ENCODE results near the gene VIL1. TPM values are rescaled to one million over a fixed set of nuclear protein-coding genes. Genes with fewer than 3 reads are reported as not detected.

Gene VIL1
- total and polyA plus RNA-seq, 2 donors (not counting 1 experiment from before 2014, with no cell fraction given): not detected

GRCh38 chr2:218398437-218399390, 20.2 kb upstream of the VIL1 start:
- Histone ChIP-seq H3K4me3 (replicated peaks in 1 of 4; ENCODE audit: control extremely low read depth in 1 of 4, insufficient read depth in 1 of 4, low read depth in 3 of 4, low read length in 4 of 4) (peak overlapping the region; percentile 52 to 96 (median 63)), H3K36me3 (ENCODE audit: control insufficient read depth, insufficient read depth, low read length) (peaks cover 11% of the 10 kb centered on the region), H3K4me1 (ENCODE audit: control insufficient read depth, extremely low read depth, insufficient read depth, low read length) (peaks cover 22% of the 10 kb centered on the region), H3K9ac (ENCODE audit: insufficient read depth, low read length) (peak overlapping the region; percentile 79), H3K27ac (ENCODE audit: insufficient read depth, low read length) (peak overlapping the region; percentile 81), H3K27me3 (ENCODE audit: control insufficient read depth, insufficient read depth, low read length) (no peaks in the 10 kb centered on the region), H2AFZ (ENCODE audit: low read length) (no peak overlapping the region), H3K79me2 (ENCODE audit: control insufficient read depth, insufficient read depth, low read length) (peaks cover 29% of the 10 kb centered on the region), H4K20me1 (ENCODE audit: control insufficient read depth, extremely low read depth, insufficient read depth, low read length) (no peaks in the 10 kb centered on the region), H3K4me2 (ENCODE audit: extremely low read depth, insufficient read depth, low read length) (peak overlapping the region; percentile 99), H3K9me3 (ENCODE audit: control insufficient read depth, insufficient read depth, low read depth, low read length) (no peaks in the 10 kb centered on the region)
- TF ChIP-seq CTCF (conservative IDR thresholded peaks at IDR 0.05 in 1 of 2, IDR thresholded peaks at IDR 0.05 in 1 of 2; ENCODE audit: low read depth in 1 of 2, low read length in 2 of 2): no peak
- DNase-seq (ENCODE audit: low read depth in 2 of 2): peak; percentile 63 to 73

- peaks cover 29% of the 10 kb centered on the region for H3K79me2 ChIP-seq (ENCODE audit: control insufficient read depth, insufficient read depth, low read length)
- H4K20me1 ChIP-seq (ENCODE audit: control insufficient read depth, extremely low read depth, insufficient read depth, low read length): no peaks in the 10 kb centered on the region
- peaks cover 15% of the 10 kb centered on the region for H3K36me3 ChIP-seq (ENCODE audit: control insufficient read depth, insufficient read depth, low read length)
- H3K27me3 ChIP-seq (ENCODE audit: control insufficient read depth, insufficient read depth, low read length): no peaks in the 10 kb centered on the region
- peak within 1 kb of the TSS; percentile 92 for H3K4me2 ChIP-seq (ENCODE audit: extremely low read depth, insufficient read depth, low read length)
- peak; percentile 95 to 98 for DNase-seq (ENCODE audit: low read depth in 2 of 2)
- H3K27ac ChIP-seq (ENCODE audit: insufficient read depth, low read length): peak within 1 kb of the TSS; percentile 81
- no peak within 1 kb of the TSS for H2AFZ ChIP-seq (ENCODE audit: low read length)
- peak within 1 kb of the TSS; percentile 79 for H3K9ac ChIP-seq (ENCODE audit: insufficient read depth, low read length)
- peaks cover 23% of the 10 kb centered on the region for H3K4me1 ChIP-seq (ENCODE audit: control insufficient read depth, extremely low read depth, insufficient read depth, low read length)
- no peaks in the 10 kb centered on the region for H3K9me3 ChIP-seq (ENCODE audit: control insufficient read depth, insufficient read depth, low read depth, low read length)
- no peak for TF ChIP-seq CTCF (conservative IDR thresholded peaks at IDR 0.05 in 1 of 2, IDR thresholded peaks at IDR 0.05 in 1 of 2; ENCODE audit: low read depth in 1 of 2, low read length in 2 of 2)
- TF ChIP-seq EZH2 (IDR thresholded peaks at IDR 0.05; ENCODE audit: low read length, missing control alignments): no peak
- H3K4me3 ChIP-seq (replicated peaks in 1 of 4; ENCODE audit: control extremely low read depth in 1 of 4, insufficient read depth in 1 of 4, low read depth in 3 of 4, low read length in 4 of 4): peak within 1 kb of the TSS; percentile 65 to 96 (median 78)
Observed at GRCh38 chr2:218399391-218400166, 19.3 kb upstream of the VIL1 start, which contains the start of gene CTDSP1. Gene CTDSP1, plus strand, starts transcription at chr2:218399868. Its CDS starts 223 bp downstream, at chr2:218400091.
